ENCODE measurements around the gene TNFRSF9.

The TNFRSF9 gene

DNA sequence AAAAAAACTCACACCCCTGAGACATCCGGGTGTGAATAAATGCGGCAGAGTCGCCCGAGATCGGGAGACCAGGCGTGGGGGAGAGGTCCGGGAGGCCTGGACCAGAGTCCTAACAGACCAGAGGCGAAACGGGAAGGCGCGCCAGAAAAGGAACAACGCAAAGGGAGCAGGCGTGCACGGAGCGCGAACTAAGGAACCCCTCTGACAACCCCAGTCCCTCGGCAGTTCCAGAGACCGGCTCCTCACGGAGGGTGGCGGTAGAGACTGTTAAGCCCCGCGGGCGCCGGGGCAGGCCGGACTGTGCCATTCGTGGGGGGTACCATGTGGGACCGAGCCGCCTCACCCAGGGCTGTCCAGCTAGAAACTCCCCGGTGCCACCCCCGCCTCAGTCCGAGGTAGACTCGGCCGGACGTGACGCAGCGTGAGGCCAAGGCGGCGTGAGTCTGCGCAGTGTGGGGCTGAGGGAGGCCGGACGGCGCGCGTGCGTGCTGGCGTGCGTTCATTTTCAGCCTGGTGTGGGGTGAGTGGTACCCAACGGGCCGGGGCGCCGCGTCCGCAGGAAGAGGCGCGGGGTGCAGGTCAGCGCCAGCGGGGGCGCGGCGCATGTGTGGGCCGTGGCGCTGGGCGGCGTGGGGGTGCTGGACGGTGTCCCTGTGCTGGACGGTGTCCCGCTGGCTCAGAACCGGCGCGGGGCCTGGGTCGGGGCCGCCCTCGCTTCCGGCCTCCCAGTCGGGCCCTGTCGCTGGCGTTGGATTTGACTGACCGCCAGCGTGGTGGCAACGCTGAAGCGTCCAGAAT lies 20.8 kb upstream of the TNFRSF9 start, which contains the start of gene PARK7:
PARK7 (plus strand) TSS at position 496 of the 798 bp plus-strand sequence. CDS start 1,075 bp downstream, outside the sequence.
- Histone ChIP-seq H3K23ac (ENCODE audit: low read depth, low read length, poor library complexity) (peak within 1 kb of the TSS; percentile 100), H4K8ac (ENCODE audit: low read depth, low read length) (no peak within 1 kb of the TSS), H3K36me3 (replicated peaks in 1 of 2; ENCODE audit: control insufficient read depth in 2 of 2, insufficient read depth in 2 of 2, low read length in 2 of 2) (peaks cover 20 to 37% of the 10 kb centered on the region in 2 donors), H3K4me1 (ENCODE audit: control insufficient read depth in 2 of 2, insufficient read depth in 1 of 2, low read depth in 1 of 2, low read length in 2 of 2) (peaks cover 0 to 2% of the 10 kb centered on the region in 2 donors), H3K9me3 (replicated peaks in 1 of 2; ENCODE audit: control insufficient read depth in 2 of 2, insufficient read depth in 1 of 2, low read depth in 1 of 2, low read length in 2 of 2) (no peaks in the 10 kb centered on the region), H3K18ac (ENCODE audit: low read length) (peak within 1 kb of the TSS; percentile 100), H2BK5ac (ENCODE audit: low read length) (peak within 1 kb of the TSS; percentile 97), H3K27me3 (ENCODE audit: control insufficient read depth in 3 of 3, insufficient read depth in 3 of 3, low read depth in 1 of 3, low read length in 3 of 3) (no peaks in the 10 kb centered on the region), H3K9ac (ENCODE audit: low read depth, low read length, poor library complexity) (peak within 1 kb of the TSS; percentile 100), H3K27ac (replicated peaks; ENCODE audit: low read length) (peak within 1 kb of the TSS; percentile 80), H4K91ac (ENCODE audit: low read depth, low read length, poor library complexity) (no peak within 1 kb of the TSS), H2AFZ (ENCODE audit: low read length) (peak within 1 kb of the TSS; percentile 91), H2BK15ac (ENCODE audit: low read length) (no peak within 1 kb of the TSS), H3K4me3 (ENCODE audit: low read length in 2 of 2) (peak within 1 kb of the TSS; percentile 59 to 96), H3K4ac (ENCODE audit: low read length) (no peak within 1 kb of the TSS), H2AK5ac (ENCODE audit: low read depth, low read length) (peak within 1 kb of the TSS; percentile 46), H3K14ac (ENCODE audit: low read length) (peak within 1 kb of the TSS; percentile 99), H3K4me2 (ENCODE audit: insufficient read depth, low read length, poor library complexity, severe bottlenecking) (peak within 1 kb of the TSS; percentile 77), H2BK12ac (ENCODE audit: low read length) (no peak within 1 kb of the TSS), H2BK120ac (ENCODE audit: low read depth, low read length) (no peak within 1 kb of the TSS), H3K79me1 (ENCODE audit: low read depth, low read length) (peaks cover 7% of the 10 kb centered on the region)
- peak; percentile 99 for DNase-seq (ENCODE audit: low spot score)
- no CpG with 5 or more reads among the region's 81 CpGs for WGBS, 2 donors (ENCODE audit: extremely low coverage in 2 of 2, insufficient read length in 2 of 2, insufficient replicate concordance in 1 of 2)

- no peak for DNase-seq (ENCODE audit: low spot score)
These were observed 20.2 kb upstream of the TNFRSF9 start for GRCh38 chr1:7960867-7961215.

DNA sequence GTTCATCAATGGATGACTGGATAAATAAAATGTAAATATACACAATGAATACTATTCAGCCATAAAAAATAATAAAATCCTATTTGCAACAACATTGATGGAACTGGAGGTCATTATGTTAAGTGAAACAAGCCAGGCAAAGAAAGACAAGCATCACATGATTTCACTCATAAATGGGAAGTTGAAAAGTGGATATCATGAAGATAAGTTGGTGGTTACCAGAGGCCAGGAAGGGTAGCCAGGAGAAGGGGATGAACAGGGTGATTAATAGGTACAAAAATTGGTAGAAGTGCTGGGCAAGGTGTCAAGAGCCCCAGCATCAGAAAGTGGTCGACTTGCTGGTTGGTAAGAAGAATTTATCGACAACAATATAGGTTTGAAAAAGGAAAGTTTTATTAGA lies 19.5 kb upstream of the TNFRSF9 start:
- Histone ChIP-seq H3K4me1 (ENCODE audit: control insufficient read depth in 2 of 2, insufficient read depth in 1 of 2, low read depth in 1 of 2, low read length in 2 of 2) (peaks cover 0 to 2% of the 10 kb centered on the region in 2 donors), H3K4me2 (ENCODE audit: insufficient read depth, low read length, poor library complexity, severe bottlenecking) (no peak overlapping the region), H4K91ac (ENCODE audit: low read depth, low read length, poor library complexity) (no peak overlapping the region), H3K4ac (ENCODE audit: low read length) (no peak overlapping the region), H3K4me3 (ENCODE audit: low read length in 2 of 2) (peak overlapping the region in 1 of 2 donors; percentile 59), H3K36me3 (replicated peaks in 1 of 2; ENCODE audit: control insufficient read depth in 2 of 2, insufficient read depth in 2 of 2, low read length in 2 of 2) (peaks cover 12 to 24% of the 10 kb centered on the region in 2 donors), H3K14ac (ENCODE audit: low read length) (no peak overlapping the region), H2AFZ (ENCODE audit: low read length) (no peak overlapping the region), H2BK120ac (ENCODE audit: low read depth, low read length) (no peak overlapping the region), H4K8ac (ENCODE audit: low read depth, low read length) (no peak overlapping the region), H3K27me3 (ENCODE audit: control insufficient read depth in 3 of 3, insufficient read depth in 3 of 3, low read depth in 1 of 3, low read length in 3 of 3) (no peaks in the 10 kb centered on the region), H3K23ac (ENCODE audit: low read depth, low read length, poor library complexity) (no peak overlapping the region), H2BK15ac (ENCODE audit: low read length) (no peak overlapping the region), H2AK5ac (ENCODE audit: low read depth, low read length) (no peak overlapping the region), H3K79me1 (ENCODE audit: low read depth, low read length) (peaks cover 7% of the 10 kb centered on the region), H3K9ac (ENCODE audit: low read depth, low read length, poor library complexity) (no peak overlapping the region), H3K9me3 (replicated peaks in 1 of 2; ENCODE audit: control insufficient read depth in 2 of 2, insufficient read depth in 1 of 2, low read depth in 1 of 2, low read length in 2 of 2) (no peaks in the 10 kb centered on the region), H3K18ac (ENCODE audit: low read length) (no peak overlapping the region), H3K27ac (replicated peaks; ENCODE audit: low read length) (no peak overlapping the region), H2BK5ac (ENCODE audit: low read length) (no peak overlapping the region), H2BK12ac (ENCODE audit: low read length) (no peak overlapping the region)
- no peak for DNase-seq (ENCODE audit: low spot score)
- no CpG with 5 or more reads among the region's 2 CpGs for WGBS, 2 donors (ENCODE audit: extremely low coverage in 2 of 2, insufficient read length in 2 of 2, insufficient replicate concordance in 1 of 2)

More at GRCh38 chr1:7960867-7961215, 20.2 kb upstream of the TNFRSF9 start:
- WGBS, 2 donors (ENCODE audit: extremely low coverage in 2 of 2, insufficient read length in 2 of 2, insufficient replicate concordance in 1 of 2): no CpG with 5 or more reads among the region's 3 CpGs
- no peak overlapping the region for H4K91ac ChIP-seq (ENCODE audit: low read depth, low read length, poor library complexity)
- H2BK12ac ChIP-seq (ENCODE audit: low read length): no peak overlapping the region
- H3K18ac ChIP-seq (ENCODE audit: low read length): no peak overlapping the region
- H2BK120ac ChIP-seq (ENCODE audit: low read depth, low read length): no peak overlapping the region
- H3K4me1 ChIP-seq (ENCODE audit: control insufficient read depth in 2 of 2, insufficient read depth in 1 of 2, low read depth in 1 of 2, low read length in 2 of 2): peaks cover 0 to 2% of the 10 kb centered on the region in 2 donors
- H2AFZ ChIP-seq (ENCODE audit: low read length): peak overlapping the region; percentile 91
- peak overlapping the region; percentile 59 to 92 for H3K4me3 ChIP-seq (ENCODE audit: low read length in 2 of 2)
- no peak overlapping the region for H2BK5ac ChIP-seq (ENCODE audit: low read length)
- no peaks in the 10 kb centered on the region for H3K27me3 ChIP-seq (ENCODE audit: control insufficient read depth in 3 of 3, insufficient read depth in 3 of 3, low read depth in 1 of 3, low read length in 3 of 3)
- peaks cover 7% of the 10 kb centered on the region for H3K79me1 ChIP-seq (ENCODE audit: low read depth, low read length)
- H2BK15ac ChIP-seq (ENCODE audit: low read length): no peak overlapping the region
- no peaks in the 10 kb centered on the region for H3K9me3 ChIP-seq (replicated peaks in 1 of 2; ENCODE audit: control insufficient read depth in 2 of 2, insufficient read depth in 1 of 2, low read depth in 1 of 2, low read length in 2 of 2)
- peak overlapping the region; percentile 22 for H3K4me2 ChIP-seq (ENCODE audit: insufficient read depth, low read length, poor library complexity, severe bottlenecking)
- H3K27ac ChIP-seq (replicated peaks; ENCODE audit: low read length): peak overlapping the region; percentile 80
- no peak overlapping the region for H4K8ac ChIP-seq (ENCODE audit: low read depth, low read length)
- H2AK5ac ChIP-seq (ENCODE audit: low read depth, low read length): no peak overlapping the region
- no peak overlapping the region for H3K4ac ChIP-seq (ENCODE audit: low read length)
- peak overlapping the region; percentile 89 for H3K9ac ChIP-seq (ENCODE audit: low read depth, low read length, poor library complexity)
- no peak overlapping the region for H3K23ac ChIP-seq (ENCODE audit: low read depth, low read length, poor library complexity)
- H3K36me3 ChIP-seq (replicated peaks in 1 of 2; ENCODE audit: control insufficient read depth in 2 of 2, insufficient read depth in 2 of 2, low read length in 2 of 2): peaks cover 18 to 31% of the 10 kb centered on the region in 2 donors
- no peak overlapping the region for H3K14ac ChIP-seq (ENCODE audit: low read length)

DNA sequence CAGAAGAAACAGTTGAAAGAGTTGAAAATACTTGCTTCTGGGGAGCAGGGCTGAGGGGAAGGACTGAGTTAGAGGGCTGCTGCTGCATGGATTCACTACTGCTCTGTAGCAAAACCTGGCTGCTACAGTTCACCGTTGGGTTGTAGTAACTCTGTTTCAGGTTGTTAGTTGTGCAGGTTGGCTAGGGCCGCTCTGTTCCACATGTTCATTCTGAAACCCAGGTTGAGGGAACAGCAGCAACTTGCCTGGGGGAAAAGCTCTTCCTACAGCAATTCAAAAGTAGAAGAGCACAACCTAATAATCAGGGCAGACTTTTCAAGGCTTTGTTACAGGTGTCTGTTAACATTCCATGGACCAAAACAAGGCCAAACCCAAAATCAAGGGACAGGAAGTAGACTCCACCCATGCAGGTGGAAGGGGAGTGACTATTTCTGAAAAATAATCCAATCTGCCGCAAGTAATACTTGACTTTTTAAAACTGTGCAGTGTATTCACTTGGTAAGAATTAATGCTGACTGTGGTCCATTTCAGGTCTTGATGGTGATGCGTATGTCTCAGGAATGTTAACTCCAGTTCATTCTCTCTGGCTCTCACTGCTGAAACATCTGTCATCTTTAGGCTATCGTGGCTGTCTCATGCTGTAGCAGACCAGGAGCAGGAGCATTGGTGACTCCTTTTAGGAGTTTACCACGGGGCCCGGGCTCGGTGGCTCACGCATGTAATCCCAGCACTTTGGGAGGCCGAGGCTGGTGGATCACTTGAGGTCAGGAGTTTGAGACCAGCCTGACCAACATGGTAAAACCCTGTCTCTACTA lies 15.8 kb upstream of the TNFRSF9 start:
- Histone ChIP-seq H2BK5ac (ENCODE audit: low read length) (no peak overlapping the region), H3K79me1 (ENCODE audit: low read depth, low read length) (no peaks in the 10 kb centered on the region), H4K91ac (ENCODE audit: low read depth, low read length, poor library complexity) (no peak overlapping the region), H3K4ac (ENCODE audit: low read length) (no peak overlapping the region), H2BK12ac (ENCODE audit: low read length) (no peak overlapping the region), H2AFZ (ENCODE audit: low read length) (no peak overlapping the region), H3K9ac (ENCODE audit: low read depth, low read length, poor library complexity) (no peak overlapping the region), H4K8ac (ENCODE audit: low read depth, low read length) (no peak overlapping the region), H3K27me3 (ENCODE audit: control insufficient read depth in 3 of 3, insufficient read depth in 3 of 3, low read depth in 1 of 3, low read length in 3 of 3) (no peaks in the 10 kb centered on the region), H2AK5ac (ENCODE audit: low read depth, low read length) (no peak overlapping the region), H3K14ac (ENCODE audit: low read length) (no peak overlapping the region), H3K36me3 (replicated peaks in 1 of 2; ENCODE audit: control insufficient read depth in 2 of 2, insufficient read depth in 2 of 2, low read length in 2 of 2) (no peaks in the 10 kb centered on the region), H3K4me2 (ENCODE audit: insufficient read depth, low read length, poor library complexity, severe bottlenecking) (no peak overlapping the region), H3K23ac (ENCODE audit: low read depth, low read length, poor library complexity) (no peak overlapping the region), H3K9me3 (replicated peaks in 1 of 2; ENCODE audit: control insufficient read depth in 2 of 2, insufficient read depth in 1 of 2, low read depth in 1 of 2, low read length in 2 of 2) (no peaks in the 10 kb centered on the region), H3K18ac (ENCODE audit: low read length) (no peak overlapping the region), H3K4me3 (ENCODE audit: low read length in 2 of 2) (no peak overlapping the region), H2BK15ac (ENCODE audit: low read length) (no peak overlapping the region), H3K4me1 (ENCODE audit: control insufficient read depth in 2 of 2, insufficient read depth in 1 of 2, low read depth in 1 of 2, low read length in 2 of 2) (no peaks in the 10 kb centered on the region), H2BK120ac (ENCODE audit: low read depth, low read length) (no peak overlapping the region), H3K27ac (replicated peaks; ENCODE audit: low read length) (no peak overlapping the region)
- DNase-seq (ENCODE audit: low spot score): no peak
- no CpG with 5 or more reads among the region's 10 CpGs for WGBS, 2 donors (ENCODE audit: extremely low coverage in 2 of 2, insufficient read length in 2 of 2, insufficient replicate concordance in 1 of 2)
